WTC11 (cell line): ENCODE results near the gene RGS16.

Source experiments
- AFF4 ChIP-seq: sonication (generic); formaldehyde crosslinking; IDR thresholded peaks from 2 replicates; pipeline ENCODE4 v1.8.1; 2023; ENCODE audit warnings: mild to moderate bottlenecking, missing genetic modification reagents, borderline replicate concordance
- CTCF ChIP-seq: fragments of 200-600 bp; IDR thresholded peaks from 2 replicates; pipeline ENCODE4 v1.8.0; 2022; ENCODE audit warnings: antibody characterized with exemption
- ESRRA ChIP-seq: sonication (generic); formaldehyde crosslinking; IDR thresholded peaks from 2 replicates; pipeline ENCODE4 v1.8.1; 2022; ENCODE audit warnings: mild to moderate bottlenecking, missing genetic modification reagents, borderline replicate concordance
- GTF2I ChIP-seq: fragments of 250-450 bp; sonication (Bioruptor Pico); conservative IDR thresholded peaks from 2 replicates; pipeline ENCODE4 v1.4.0; 2021; ENCODE audit warnings: mild to moderate bottlenecking
- IRF1 ChIP-seq: sonication (generic); formaldehyde crosslinking; IDR thresholded peaks from 2 replicates; pipeline ENCODE4 v1.8.0; 2023; ENCODE audit warnings: missing genetic modification reagents
- MLX ChIP-seq: sonication (generic); formaldehyde crosslinking; IDR thresholded peaks from 2 replicates; pipeline ENCODE4 v1.8.1; 2023; ENCODE audit warnings: mild to moderate bottlenecking, missing genetic modification reagents, moderate library complexity
- USF1 ChIP-seq: sonication (generic); formaldehyde crosslinking; IDR thresholded peaks from 2 replicates; pipeline ENCODE4 v1.8.0; 2022; ENCODE audit warnings: mild to moderate bottlenecking, missing genetic modification reagents
- ZNF232 ChIP-seq: sonication (generic); formaldehyde crosslinking; IDR thresholded peaks from 2 replicates; pipeline ENCODE4 v1.8.0; 2022; ENCODE audit warnings: mild to moderate bottlenecking, missing genetic modification reagents

GRCh38 chr1:182626527-182626926 is 22.3 kb upstream of the RGS16 start:
- TF ChIP-seq CTCF (no peak), ESRRA (CRISPR knock-in tag) (no peak), ZNF232 (no peak), AFF4 (no peak), USF1 (CRISPR knock-in tag) (no peak), MLX (CRISPR knock-in tag) (no peak), IRF1 (CRISPR knock-in tag) (no peak), GTF2I (CRISPR knock-in tag) (no peak)
